Effector memory CD8-positive, alpha-beta T cell (primary cell): ENCODE data around the gene CARD19.
A peak's percentile ranks its signal among the peaks of the same experiment; 100 is the strongest.

Source experiments
- ATAC-seq: fragments of 150-1000 bp; cut with Tn5 transposase; replicated peaks from 2 replicates; pipeline ENCODE4 v1.10.0; 2021; ENCODE audit warnings: mild to moderate bottlenecking, moderate library complexity
- DNase-seq, 3 experiments: peaks; one replicate each; pipeline ENCODE4 v3.0.0; 2021
- H3K27ac Mint-ChIP-seq, 2 donors: one replicate each; pipeline ENCODE4 v1.8.0; 2022; ENCODE audit warnings: mild to moderate bottlenecking in 2 of 2, mixed read lengths in 2 of 2, moderate library complexity in 2 of 2
- H3K27me3 Mint-ChIP-seq, 2 donors: one replicate each; pipeline ENCODE4 v1.8.0; 2022; ENCODE audit warnings: mixed read lengths in 2 of 2
- H3K36me3 Mint-ChIP-seq: one replicate; pipeline ENCODE4 v1.8.0; 2022; ENCODE audit warnings: mild to moderate bottlenecking, moderate library complexity, mixed read lengths; ENCODE audit not compliant: insufficient read depth
- H3K4me1 Mint-ChIP-seq, 2 donors: one replicate each; pipeline ENCODE4 v1.8.0; 2022; ENCODE audit warnings: low read depth in 2 of 2, mixed read lengths in 2 of 2
- H3K4me3 Mint-ChIP-seq, 2 donors: one replicate each; pipeline ENCODE4 v1.8.0; 2022; ENCODE audit warnings: mild to moderate bottlenecking in 2 of 2, mixed read lengths in 2 of 2, moderate library complexity in 2 of 2
- H3K9me3 Mint-ChIP-seq, 2 donors: one replicate each; pipeline ENCODE4 v1.8.0; 2022; ENCODE audit warnings: mixed read lengths in 2 of 2

CARD19 gene

GRCh38 chr9:93059011-93059714 lies 36.9 kb upstream of the CARD19 start:
- DNase-seq, result no peak
- H3K4me1 Mint-ChIP-seq, result peaks cover 51 to 62% of the 10 kb centered on the region in 2 donors

GRCh38 chr9:93059715-93060578 lies 36.1 kb upstream of the CARD19 start:
- ATAC-seq, result no peak

More at GRCh38 chr9:93059011-93059714, 36.9 kb upstream of the CARD19 start:
- H3K36me3 Mint-ChIP-seq, result peaks cover 6% of the 10 kb centered on the region
- no peaks in the 10 kb centered on the region for H3K27me3 Mint-ChIP-seq
- H3K9me3 Mint-ChIP-seq, result no peaks in the 10 kb centered on the region
- ATAC-seq, result peak; percentile 9
- H3K27ac Mint-ChIP-seq, result peak overlapping the region; percentile 84 to 97
- peak overlapping the region; percentile 89 for H3K4me3 Mint-ChIP-seq

GRCh38 chr9:93060746-93061259 lies 35.2 kb upstream of the CARD19 start:
- H3K9me3 Mint-ChIP-seq, result no peaks in the 10 kb centered on the region
- peaks cover 67 to 68% of the 10 kb centered on the region in 2 donors for H3K4me1 Mint-ChIP-seq
- DNase-seq (no peak), ATAC-seq (no peak)
- H3K4me3 Mint-ChIP-seq, result peak overlapping the region; percentile 89
- H3K36me3 Mint-ChIP-seq, result peaks cover 18% of the 10 kb centered on the region
- H3K27me3 Mint-ChIP-seq, result no peaks in the 10 kb centered on the region
- H3K27ac Mint-ChIP-seq, result peak overlapping the region; percentile 84 to 97

More at GRCh38 chr9:93059715-93060578, 36.1 kb upstream of the CARD19 start:
- DNase-seq, result no peak
- peaks cover 59 to 69% of the 10 kb centered on the region in 2 donors for H3K4me1 Mint-ChIP-seq
- no peaks in the 10 kb centered on the region for H3K9me3 Mint-ChIP-seq
- H3K4me3 Mint-ChIP-seq, result peak overlapping the region; percentile 89
- H3K36me3 Mint-ChIP-seq, result peaks cover 14% of the 10 kb centered on the region
- peak overlapping the region; percentile 84 to 97 for H3K27ac Mint-ChIP-seq
- no peaks in the 10 kb centered on the region for H3K27me3 Mint-ChIP-seq

GRCh38 chr9:93061260-93061751 lies 34.7 kb upstream of the CARD19 start:
- Mint-ChIP-seq H3K9me3 (no peaks in the 10 kb centered on the region), H3K36me3 (peaks cover 22% of the 10 kb centered on the region), H3K27me3 (no peaks in the 10 kb centered on the region), H3K4me1 (peaks cover 71 to 72% of the 10 kb centered on the region in 2 donors), H3K27ac (peak overlapping the region; percentile 84 to 97), H3K4me3 (peak overlapping the region; percentile 89)
- ATAC-seq (no peak), DNase-seq (no peak)

- Mint-ChIP-seq H3K9me3 (no peaks in the 10 kb centered on the region), H3K27me3 (no peaks in the 10 kb centered on the region), H3K27ac (peak overlapping the region; percentile 82 to 97), H3K4me1 (peaks cover 68 to 73% of the 10 kb centered on the region in 2 donors), H3K36me3 (peaks cover 24% of the 10 kb centered on the region), H3K4me3 (peak overlapping the region; percentile 89)
- DNase-seq (no peak), ATAC-seq (no peak)
These were observed 33.9 kb upstream of the CARD19 start for GRCh38 chr9:93061791-93062763.

GRCh38 chr9:93064392-93065134 lies 31.5 kb upstream of the CARD19 start:
- ATAC-seq, result peak; percentile 97
- Mint-ChIP-seq H3K9me3 (no peaks in the 10 kb centered on the region), H3K27me3 (no peaks in the 10 kb centered on the region), H3K36me3 (peaks cover 21% of the 10 kb centered on the region), H3K4me3 (peak overlapping the region; percentile 81 to 89), H3K27ac (peak overlapping the region; percentile 96 to 97), H3K4me1 (peaks cover 54 to 70% of the 10 kb centered on the region in 2 donors)
- peak; percentile 86 to 87 (median 86) for DNase-seq

GRCh38 chr9:93065135-93065720 lies 30.8 kb upstream of the CARD19 start:
- no peak for DNase-seq
- peaks cover 25% of the 10 kb centered on the region for H3K36me3 Mint-ChIP-seq
- H3K27me3 Mint-ChIP-seq, result no peaks in the 10 kb centered on the region
- H3K9me3 Mint-ChIP-seq, result no peaks in the 10 kb centered on the region
- ATAC-seq, result no peak
- H3K4me3 Mint-ChIP-seq, result peak overlapping the region; percentile 81 to 89
- H3K27ac Mint-ChIP-seq, result peak overlapping the region; percentile 96 to 97
- peaks cover 47 to 64% of the 10 kb centered on the region in 2 donors for H3K4me1 Mint-ChIP-seq

GRCh38 chr9:93066978-93067603 lies 28.9 kb upstream of the CARD19 start:
- ATAC-seq (no peak), DNase-seq (no peak)
- H3K9me3 Mint-ChIP-seq, result no peaks in the 10 kb centered on the region
- no peak overlapping the region for H3K4me3 Mint-ChIP-seq
- peaks cover 31 to 48% of the 10 kb centered on the region in 2 donors for H3K4me1 Mint-ChIP-seq
- H3K27ac Mint-ChIP-seq, result no peak overlapping the region
- H3K36me3 Mint-ChIP-seq, result peaks cover 25% of the 10 kb centered on the region
- no peaks in the 10 kb centered on the region for H3K27me3 Mint-ChIP-seq

- H3K4me3 Mint-ChIP-seq, result no peak overlapping the region
- H3K4me1 Mint-ChIP-seq, result peaks cover 18 to 37% of the 10 kb centered on the region in 2 donors
- DNase-seq (no peak), ATAC-seq (no peak)
- H3K9me3 Mint-ChIP-seq, result no peaks in the 10 kb centered on the region
- H3K27me3 Mint-ChIP-seq, result no peaks in the 10 kb centered on the region
- H3K36me3 Mint-ChIP-seq, result peaks cover 27% of the 10 kb centered on the region
- no peak overlapping the region for H3K27ac Mint-ChIP-seq
These were observed 27.1 kb upstream of the CARD19 start for GRCh38 chr9:93068956-93069355.

- Mint-ChIP-seq H3K9me3 (no peaks in the 10 kb centered on the region), H3K36me3 (peaks cover 8% of the 10 kb centered on the region), H3K27ac (no peak overlapping the region), H3K4me3 (no peak overlapping the region), H3K4me1 (peaks cover 2 to 18% of the 10 kb centered on the region in 2 donors), H3K27me3 (no peaks in the 10 kb centered on the region)
- ATAC-seq (no peak), DNase-seq (no peak)
These were observed 24.6 kb upstream of the CARD19 start for GRCh38 chr9:93071464-93071863.

GRCh38 chr9:93072383-93072795 lies 23.6 kb upstream of the CARD19 start:
- Mint-ChIP-seq H3K4me1 (peaks cover 4 to 14% of the 10 kb centered on the region in 2 donors), H3K36me3 (peaks cover 8% of the 10 kb centered on the region), H3K27ac (no peak overlapping the region), H3K9me3 (no peaks in the 10 kb centered on the region), H3K27me3 (no peaks in the 10 kb centered on the region), H3K4me3 (no peak overlapping the region)
- DNase-seq (no peak), ATAC-seq (no peak)
